ENCODE results near the gene CD69.

GRCh38 chr12:9799961-9800360 is 39.3 kb upstream of the CD69 start:
- TF ChIP-seq EZH2 (IDR thresholded peaks at IDR 0.05; ENCODE audit: insufficient read depth, poor library complexity, severe bottlenecking) = no peak
- TF ChIP-seq EZH2phosphoT487 (IDR thresholded peaks at IDR 0.05; ENCODE audit: insufficient read depth, low read depth) = no peak

Data from GM23248 (cell line).